C4-2B (cell line): ENCODE results near the gene ETV6.

ENCODE experiments used
- ZFX ChIP-seq: fragments of 450-650 bp; IDR thresholded peaks from 2 replicates; pipeline ENCODE4 v1.6.1; 2017
- TF ChIP-seq, protein P1 (sequence below): fragments of 450-650 bp; conservative IDR thresholded peaks from 2 replicates; pipeline ENCODE4 v1.5.1; 2017; ENCODE audit warnings: mild to moderate bottlenecking

DNA sequence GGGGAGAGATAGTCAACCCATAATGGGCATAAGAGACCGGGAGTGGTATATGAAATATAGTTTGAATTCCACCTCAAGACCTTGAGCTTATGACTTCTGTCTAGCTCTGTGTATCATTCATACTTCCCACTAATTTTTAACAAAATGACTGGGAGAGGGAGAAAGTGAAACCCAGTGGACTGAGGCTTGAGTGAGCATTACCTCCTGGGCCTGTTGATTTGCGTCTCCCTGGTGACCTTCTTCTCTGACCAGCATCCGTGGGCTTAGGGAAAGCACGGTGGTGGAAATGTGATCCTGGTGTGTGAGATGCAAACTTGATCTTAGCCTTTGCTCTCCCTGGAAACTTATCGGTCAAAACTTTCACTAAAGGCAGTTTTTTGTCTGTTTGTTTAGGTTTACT lies 213.3 kb downstream of the ETV6 start:
- TF ChIP-seq, protein P1, sequence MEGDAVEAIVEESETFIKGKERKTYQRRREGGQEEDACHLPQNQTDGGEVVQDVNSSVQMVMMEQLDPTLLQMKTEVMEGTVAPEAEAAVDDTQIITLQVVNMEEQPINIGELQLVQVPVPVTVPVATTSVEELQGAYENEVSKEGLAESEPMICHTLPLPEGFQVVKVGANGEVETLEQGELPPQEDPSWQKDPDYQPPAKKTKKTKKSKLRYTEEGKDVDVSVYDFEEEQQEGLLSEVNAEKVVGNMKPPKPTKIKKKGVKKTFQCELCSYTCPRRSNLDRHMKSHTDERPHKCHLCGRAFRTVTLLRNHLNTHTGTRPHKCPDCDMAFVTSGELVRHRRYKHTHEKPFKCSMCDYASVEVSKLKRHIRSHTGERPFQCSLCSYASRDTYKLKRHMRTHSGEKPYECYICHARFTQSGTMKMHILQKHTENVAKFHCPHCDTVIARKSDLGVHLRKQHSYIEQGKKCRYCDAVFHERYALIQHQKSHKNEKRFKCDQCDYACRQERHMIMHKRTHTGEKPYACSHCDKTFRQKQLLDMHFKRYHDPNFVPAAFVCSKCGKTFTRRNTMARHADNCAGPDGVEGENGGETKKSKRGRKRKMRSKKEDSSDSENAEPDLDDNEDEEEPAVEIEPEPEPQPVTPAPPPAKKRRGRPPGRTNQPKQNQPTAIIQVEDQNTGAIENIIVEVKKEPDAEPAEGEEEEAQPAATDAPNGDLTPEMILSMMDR, result no peak
- TF ChIP-seq ZFX, result no peak
